SKM-1 treated with dmso at 0.1 percent for 144 hours (cell line): Measurements from ENCODE around the gene HOXD3.

Experiments
- DNase-seq: peaks from one replicate; lab custom pipeline; 2025; ENCODE audit not compliant: unreplicated experiment; lab: John Stamatoyannopoulos, UW

Gene HOXD3

GRCh38 chr2:176121190-176122051 lies 35.7 kb upstream of the HOXD3 start:
- DNase-seq = no peak

- DNase-seq = no peak
These were observed 34.9 kb upstream of the HOXD3 start for GRCh38 chr2:176122052-176122682.

- DNase-seq = no peak
These were observed 34.3 kb upstream of the HOXD3 start, which contains the start of gene HOXD9 for GRCh38 chr2:176122683-176123410. Gene HOXD9 (plus strand): TSS chr2:176122719. CDS start chr2:176122769, 50 bp downstream.

- DNase-seq = no peak
These were observed 33.5 kb upstream of the HOXD3 start for GRCh38 chr2:176123411-176124109.

- DNase-seq = no peak
These were observed 32.8 kb upstream of the HOXD3 start for GRCh38 chr2:176124110-176124946.

GRCh38 chr2:176124947-176125771 lies 31.9 kb upstream of the HOXD3 start:
- DNase-seq = no peak

- DNase-seq = no peak
These were observed 31.4 kb upstream of the HOXD3 start for GRCh38 chr2:176125772-176126054.

- DNase-seq = peak; percentile 56
These were observed 30.0 kb upstream of the HOXD3 start for GRCh38 chr2:176126929-176127773.

- DNase-seq = no peak
These were observed 29.4 kb upstream of the HOXD3 start for GRCh38 chr2:176127774-176128072.

- DNase-seq = no peak
These were observed 28.7 kb upstream of the HOXD3 start for GRCh38 chr2:176128172-176128981.

- DNase-seq = no peak
These were observed 27.9 kb upstream of the HOXD3 start, which contains the start of gene HOXD8 for GRCh38 chr2:176128982-176129796. Gene HOXD8 (plus strand): TSS chr2:176129705. CDS start chr2:176130367, 662 bp downstream.

- no peak for DNase-seq
These were observed 27.3 kb upstream of the HOXD3 start for GRCh38 chr2:176129813-176130146.

- no peak for DNase-seq
These were observed 26.8 kb upstream of the HOXD3 start for GRCh38 chr2:176130147-176130956.

GRCh38 chr2:176130957-176131847 lies 25.9 kb upstream of the HOXD3 start:
- no peak for DNase-seq

GRCh38 chr2:176131848-176132158 lies 25.3 kb upstream of the HOXD3 start:
- DNase-seq = no peak
